Pericardium fibroblast (primary cell): ENCODE data around the gene CDKN3. TPM values are rescaled to one million over a fixed set of nuclear protein-coding genes. Genes with fewer than 3 reads are reported as not detected.

Experiments used
- total RNA-seq: library from RNA; depleted of rRNA; stranded (reverse); fragments of >200 nt; gene quantifications from 2 replicates; pipeline ENCODE4 v1.2.3, GENCODE V29; 2015

CDKN3 gene, protein sequence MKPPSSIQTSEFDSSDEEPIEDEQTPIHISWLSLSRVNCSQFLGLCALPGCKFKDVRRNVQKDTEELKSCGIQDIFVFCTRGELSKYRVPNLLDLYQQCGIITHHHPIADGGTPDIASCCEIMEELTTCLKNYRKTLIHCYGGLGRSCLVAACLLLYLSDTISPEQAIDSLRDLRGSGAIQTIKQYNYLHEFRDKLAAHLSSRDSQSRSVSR
- total RNA-seq = 6.2 and 13.0 TPM in 2 replicates

GRCh38 chr14:54396493-54397335 lies at the start of gene CDKN3:
Gene CDKN3, plus strand, starts transcription at chr14:54397007. Its CDS starts 62 bp downstream, at chr14:54397069.

DNA sequence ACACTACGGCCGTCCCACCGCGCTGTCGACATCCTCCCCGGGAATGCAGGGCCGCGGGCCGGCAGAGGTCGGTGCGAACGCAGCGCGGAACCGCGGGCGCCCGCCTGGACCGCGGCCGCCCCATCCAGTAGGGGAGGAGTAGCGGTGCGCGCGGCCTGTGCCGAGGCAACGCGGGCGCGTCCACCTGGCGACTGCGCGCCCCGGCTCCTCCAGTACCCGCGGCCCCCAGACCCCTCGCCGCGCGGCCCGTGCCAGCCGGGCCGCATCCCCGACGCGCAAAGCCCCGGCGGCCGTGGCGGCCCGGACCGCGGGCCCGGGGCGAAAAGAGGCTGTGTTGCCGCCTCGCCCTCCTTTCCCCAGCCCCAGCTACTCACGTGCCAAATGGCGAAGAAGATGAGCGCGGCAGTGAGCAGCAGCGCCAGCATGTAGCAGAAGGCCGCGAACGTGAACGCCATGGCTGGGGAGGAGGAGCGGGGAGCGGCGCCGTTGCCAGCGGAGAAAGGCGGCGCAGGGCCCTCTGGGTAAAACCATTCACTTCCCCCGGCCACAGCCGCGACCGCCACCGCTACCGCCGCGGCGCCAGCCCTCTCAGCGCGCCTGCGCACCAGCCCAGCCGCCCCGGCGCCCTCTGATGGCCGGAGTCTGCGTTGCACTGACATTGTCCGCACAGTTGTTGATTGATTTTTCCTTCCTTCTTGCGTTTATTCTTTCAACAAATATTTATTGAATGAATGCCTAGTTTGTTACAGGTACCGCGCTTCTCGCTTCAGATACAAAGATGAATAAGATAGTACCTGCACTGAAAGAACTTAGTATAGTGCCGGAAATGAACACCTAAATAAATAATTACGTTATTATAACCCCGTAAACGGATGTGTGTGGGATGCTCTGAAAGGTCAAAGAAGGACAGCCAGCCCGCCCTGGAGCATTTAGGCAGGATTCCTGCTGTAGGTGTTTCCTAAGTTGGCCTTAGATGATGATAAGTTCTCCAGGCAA lies 44.4 kb downstream of the CDKN3 start, which contains the start of gene CNIH1:
Gene CNIH1 (minus strand): TSS at position 502 of the 996 bp plus-strand sequence. CDS start 47 bp downstream, at position 455.

Other genes with a start within 250 kb of the CDKN3 start
- 277 and 289 TPM in 2 replicates for gene CNIH1, start 44.4 kb downstream of the CDKN3 start, total RNA-seq
- gene GMFB, start 92.0 kb downstream of the CDKN3 start, total RNA-seq = 52.0 and 53.9 TPM in 2 replicates
- gene CGRRF1, start 112.9 kb downstream of the CDKN3 start, total RNA-seq = 5.9 and 18.1 TPM in 2 replicates
- 7.1 and 14.5 TPM in 2 replicates for gene SAMD4A, start 170.1 kb downstream of the CDKN3 start, total RNA-seq